Bronchial epithelial cell (primary cell): Measurements from ENCODE around the gene NOL11. TPM values are rescaled to one million over a fixed set of nuclear protein-coding genes. Genes with fewer than 3 reads are reported as not detected.
A peak's percentile ranks its signal among the peaks of the same experiment; 100 is the strongest.
"Not testable (repeated sequence)": the region's sequence is repeated elsewhere in the genome, so short reads cannot be mapped to it uniquely, and the experiment has no call there.

Experiments used
- DNase-seq: peaks from one replicate; pipeline ENCODE4 v3.0.0-alpha.2; 2010; ENCODE audit warnings: low read depth
- FAIRE-seq: peaks from 2 replicates; lab custom pipeline; 2011; peaks lifted over from hg19 to GRCh38; lab: Jason Lieb, UNC
- H3K27me3 ChIP-seq: 2 replicates; pipeline ENCODE4 v1.5.1; 2011; ENCODE audit warnings: low read length; ENCODE audit not compliant: control insufficient read depth, insufficient read depth
- H3K36me3 ChIP-seq: 2 replicates; pipeline ENCODE4 v1.5.1; 2011; ENCODE audit warnings: low read length; ENCODE audit not compliant: control insufficient read depth, insufficient read depth
- H3K4me3 ChIP-seq: 2 replicates; pipeline ENCODE4 v1.5.1; 2011; ENCODE audit warnings: mild to moderate bottlenecking, low read depth, low read length, control low read depth
- CTCF ChIP-seq: IDR thresholded peaks from 2 replicates; pipeline ENCODE4 v1.5.1; 2011; ENCODE audit warnings: mild to moderate bottlenecking, moderate library complexity, low read length, control low read depth, inconsistent platforms; ENCODE audit not compliant: insufficient read depth, severe bottlenecking
- total RNA-seq: library from RNA; depleted of rRNA; stranded (reverse); fragments of >200 nt; gene quantifications from 2 replicates; pipeline ENCODE4 v1.2.1, GENCODE V29; 2014

NOL11 gene
- total RNA-seq, 1 donor from 2014 or later: 29.2 TPM

- FAIRE-seq (no peak), DNase-seq (peak; percentile 47)
- H3K27me3 ChIP-seq: no peaks in the 10 kb centered on the region
- peak overlapping the region; percentile 75 for H3K4me3 ChIP-seq
- peaks cover 13% of the 10 kb centered on the region for H3K36me3 ChIP-seq
- no peak for TF ChIP-seq CTCF
These were observed 697 bp downstream of the NOL11 start for GRCh38 chr17:67718325-67718941.

- no peak for TF ChIP-seq CTCF
- FAIRE-seq (no peak), DNase-seq (no peak)
- Histone ChIP-seq H3K27me3 (no peaks in the 10 kb centered on the region), H3K4me3 (no peak overlapping the region), H3K36me3 (peaks cover 26% of the 10 kb centered on the region)
These were observed 7.6 kb downstream of the NOL11 start for GRCh38 chr17:67725373-67725791.

- Histone ChIP-seq H3K27me3 (no peaks in the 10 kb centered on the region), H3K36me3 (peaks cover 23% of the 10 kb centered on the region), H3K4me3 (no peak overlapping the region)
- DNase-seq: no peak
- no peak for TF ChIP-seq CTCF
- FAIRE-seq: no peak
These were observed 8.1 kb downstream of the NOL11 start for GRCh38 chr17:67725807-67726206.

- not testable (repeated sequence) for DNase-seq, FAIRE-seq
- peaks cover 15% of the 10 kb centered on the region for H3K36me3 ChIP-seq
These were observed 9.7 kb downstream of the NOL11 start for GRCh38 chr17:67727152-67728039.

GRCh38 chr17:67729903-67730302 is 12.2 kb downstream of the NOL11 start:
- peaks cover 11% of the 10 kb centered on the region for H3K36me3 ChIP-seq

More at GRCh38 chr17:67727152-67728039, 9.7 kb downstream of the NOL11 start:
- H3K4me3 ChIP-seq, H3K27me3 ChIP-seq: not testable (repeated sequence)

More at GRCh38 chr17:67729903-67730302, 12.2 kb downstream of the NOL11 start:
- FAIRE-seq (no peak), DNase-seq (no peak)
- no peaks in the 10 kb centered on the region for H3K27me3 ChIP-seq
- TF ChIP-seq CTCF: no peak
- no peak overlapping the region for H3K4me3 ChIP-seq
